ENCODE data around the gene MELTF. TPM values are rescaled to one million over a fixed set of nuclear protein-coding genes. Genes with fewer than 3 reads are reported as not detected.

Gene MELTF
- total and polyA plus RNA-seq, 3 experiments from 2014 or later: 0.36 to 3.0 (median 2.2) TPM

DNA sequence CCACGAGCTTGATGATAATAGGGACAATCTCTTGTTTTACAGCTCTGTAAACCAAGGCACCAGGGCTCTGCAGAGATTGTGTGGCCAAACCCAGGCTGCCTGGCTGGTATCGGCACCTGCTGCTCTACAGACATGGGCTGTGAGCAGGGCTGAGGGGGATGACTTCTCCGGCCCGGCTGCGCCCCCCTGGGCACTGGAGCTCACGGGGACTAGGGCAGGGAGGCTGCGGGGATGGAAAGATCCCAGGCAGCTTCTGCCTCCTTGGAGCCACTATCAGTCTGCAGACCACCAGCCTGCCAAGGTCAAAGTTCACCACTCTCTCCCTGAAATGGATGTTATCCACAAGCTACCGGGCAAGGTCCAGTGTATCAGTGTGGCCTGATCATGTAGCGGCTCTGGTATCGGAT is 39.0 kb downstream of the MELTF start:
- CTCF ChIA-PET: no interaction called here
- no peak overlapping the region for H3K4me3 Mint-ChIP-seq
- POLR2A ChIA-PET: no interaction called here
- H3K4me3 ChIP-seq (ENCODE audit: low read length): no peak overlapping the region
- no peak overlapping the region for H3K27ac Mint-ChIP-seq
- no peaks in the 10 kb centered on the region for H3K4me1 Mint-ChIP-seq
- H3K36me3 ChIP-seq (ENCODE audit: insufficient read depth, low read length): no peaks in the 10 kb centered on the region
- no peaks in the 10 kb centered on the region for H3K9me3 ChIP-seq (ENCODE audit: low read length)
- no peak overlapping the region for H3K27ac ChIP-seq (ENCODE audit: low read depth, low read length)
- H3K36me3 Mint-ChIP-seq: no peaks in the 10 kb centered on the region
- peaks cover 0 to 2% (median 0%) of the 10 kb centered on the region in 5 donors for H3K9me3 Mint-ChIP-seq
- peaks cover 0 to 10% of the 10 kb centered on the region in 2 donors for H3K27me3 Mint-ChIP-seq
- no peaks in the 10 kb centered on the region for H3K4me1 ChIP-seq (ENCODE audit: insufficient read depth, low read length)
- H3K27me3 ChIP-seq (ENCODE audit: insufficient read depth, low read length, poor library complexity, severe bottlenecking): no peaks in the 10 kb centered on the region
- peak in 1 of 5 donors; percentile 36 for DNase-seq

DNA sequence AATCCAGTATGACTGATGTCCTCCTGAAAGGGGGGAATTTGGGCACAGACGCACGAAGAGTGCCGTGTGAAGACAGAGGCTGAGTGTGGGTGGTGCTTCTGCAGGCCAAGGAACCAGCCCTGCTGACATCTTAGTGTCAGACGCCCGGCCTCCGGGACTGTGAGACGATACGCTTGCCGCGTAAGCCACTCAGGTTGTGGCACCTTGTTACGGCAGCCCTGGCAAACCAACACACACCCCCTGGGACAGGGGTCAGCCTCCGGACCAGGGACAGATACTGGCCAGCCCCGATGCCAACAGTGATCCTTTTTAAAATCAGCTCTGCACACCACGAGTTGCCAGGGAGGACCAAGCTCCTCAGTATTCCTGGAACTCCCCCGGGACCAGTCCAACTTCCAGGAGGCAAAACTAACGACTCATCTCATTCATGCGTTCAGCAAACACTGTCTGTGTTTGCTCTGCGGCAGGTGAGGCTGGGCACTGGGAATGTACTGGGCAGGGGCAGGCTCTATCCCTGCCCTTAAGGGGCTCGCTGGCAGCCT is 39.8 kb downstream of the MELTF start:
- peaks cover 3 to 15% of the 10 kb centered on the region in 2 donors for H3K27me3 Mint-ChIP-seq
- H3K27me3 ChIP-seq (ENCODE audit: insufficient read depth, low read length, poor library complexity, severe bottlenecking): no peaks in the 10 kb centered on the region
- H3K4me1 Mint-ChIP-seq: no peaks in the 10 kb centered on the region
- peak in 1 of 5 donors; percentile 46 for DNase-seq
- ChIA-PET CTCF (interaction anchor here (0.9 kb wide), 1 partner anchor 11 kb away, joined by 3 read pairs; no protein-coding TSS in a partner anchor), POLR2A (no interaction called here)
- peaks cover 0 to 2% (median 0%) of the 10 kb centered on the region in 5 donors for H3K9me3 Mint-ChIP-seq
- no peaks in the 10 kb centered on the region for H3K9me3 ChIP-seq (ENCODE audit: low read length)
- no peaks in the 10 kb centered on the region for H3K36me3 Mint-ChIP-seq
- H3K36me3 ChIP-seq (ENCODE audit: insufficient read depth, low read length): no peaks in the 10 kb centered on the region
- no peak overlapping the region for H3K27ac ChIP-seq (ENCODE audit: low read depth, low read length)
- H3K4me3 ChIP-seq (ENCODE audit: low read length): no peak overlapping the region
- no peak overlapping the region for H3K4me3 Mint-ChIP-seq
- H3K4me1 ChIP-seq (ENCODE audit: insufficient read depth, low read length): no peaks in the 10 kb centered on the region
- no peak overlapping the region for H3K27ac Mint-ChIP-seq

DNA sequence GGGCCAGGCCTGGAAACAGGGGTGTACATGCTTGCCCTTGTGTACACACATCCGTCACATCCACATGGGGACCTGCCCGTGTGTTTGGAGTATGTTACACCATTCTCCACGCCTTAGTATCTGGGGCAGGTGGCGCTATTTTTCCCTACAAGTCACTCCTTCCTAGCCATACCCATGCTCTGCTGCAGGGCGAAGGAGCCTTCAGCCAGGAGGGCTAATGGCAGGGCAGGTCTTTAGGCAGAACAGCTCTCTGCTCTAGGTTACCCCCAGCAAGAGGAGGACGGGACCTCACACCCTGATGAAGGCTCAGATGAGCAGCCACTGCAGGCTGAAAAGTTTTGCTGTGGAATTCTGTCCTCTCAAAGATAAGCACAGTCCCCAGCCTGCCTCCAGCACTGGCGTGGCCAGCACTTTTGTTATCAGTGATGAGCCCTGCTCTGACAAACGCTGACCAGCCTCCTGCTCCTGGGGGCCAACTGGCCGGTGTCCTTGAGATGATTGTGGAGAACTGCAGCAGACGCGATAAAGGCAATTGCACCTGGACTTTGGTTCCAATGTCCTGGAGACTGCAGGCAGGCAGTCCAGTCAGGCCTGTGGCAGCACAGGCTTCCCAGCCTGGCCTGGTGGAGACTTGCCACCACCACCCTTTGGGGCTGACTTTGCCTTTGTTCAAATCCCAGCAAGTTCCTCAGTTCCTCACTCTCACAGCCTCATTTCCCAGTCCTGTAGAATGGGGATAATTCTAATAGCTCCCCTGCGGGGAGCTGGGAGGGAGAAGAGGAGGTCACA is 41.2 kb downstream of the MELTF start:
- H3K27me3 Mint-ChIP-seq: peaks cover 3 to 22% of the 10 kb centered on the region in 2 donors
- no peaks in the 10 kb centered on the region for H3K36me3 ChIP-seq (ENCODE audit: insufficient read depth, low read length)
- H3K4me3 ChIP-seq (ENCODE audit: low read length): no peak overlapping the region
- peaks cover 3 to 6% (median 5%) of the 10 kb centered on the region in 5 donors for H3K9me3 Mint-ChIP-seq
- H3K27ac Mint-ChIP-seq: no peak overlapping the region
- peak in 1 of 5 donors; percentile 33 for DNase-seq
- CTCF ChIA-PET: no interaction called here
- POLR2A ChIA-PET: no interaction called here
- H3K9me3 ChIP-seq (ENCODE audit: low read length): no peaks in the 10 kb centered on the region
- no peaks in the 10 kb centered on the region for H3K4me1 Mint-ChIP-seq
- no peaks in the 10 kb centered on the region for H3K4me1 ChIP-seq (ENCODE audit: insufficient read depth, low read length)
- no peak overlapping the region for H3K27ac ChIP-seq (ENCODE audit: low read depth, low read length)
- H3K4me3 Mint-ChIP-seq: no peak overlapping the region
- H3K36me3 Mint-ChIP-seq: peaks cover 0 to 3% (median 0%) of the 10 kb centered on the region in 3 donors
- H3K27me3 ChIP-seq (ENCODE audit: insufficient read depth, low read length, poor library complexity, severe bottlenecking): no peaks in the 10 kb centered on the region

GRCh38 chr3:196987022-196987421 is 42.6 kb downstream of the MELTF start:
- Histone ChIP-seq H3K27me3 (ENCODE audit: insufficient read depth, low read length, poor library complexity, severe bottlenecking) (no peaks in the 10 kb centered on the region), H3K27ac (ENCODE audit: low read depth, low read length) (no peak overlapping the region), H3K9me3 (ENCODE audit: low read length) (no peaks in the 10 kb centered on the region), H3K4me1 (ENCODE audit: insufficient read depth, low read length) (no peaks in the 10 kb centered on the region), H3K36me3 (ENCODE audit: insufficient read depth, low read length) (no peaks in the 10 kb centered on the region), H3K4me3 (ENCODE audit: low read length) (no peak overlapping the region)
- H3K4me1 Mint-ChIP-seq: no peaks in the 10 kb centered on the region
- H3K27ac Mint-ChIP-seq: no peak overlapping the region
- POLR2A ChIA-PET: no interaction called here
- peaks cover 7 to 10% (median 9%) of the 10 kb centered on the region in 5 donors for H3K9me3 Mint-ChIP-seq
- no peak overlapping the region for H3K4me3 Mint-ChIP-seq
- peaks cover 3 to 26% of the 10 kb centered on the region in 2 donors for H3K27me3 Mint-ChIP-seq
- peaks cover 0 to 7% (median 0%) of the 10 kb centered on the region in 3 donors for H3K36me3 Mint-ChIP-seq
- DNase-seq: peak in 1 of 5 donors; percentile 3
- CTCF ChIA-PET: interaction anchor here (0.7 to 1.1 kb wide), 3 partner anchors 11 to 18 kb away, joined by 3 read pairs; no protein-coding TSS in a partner anchor

- CTCF ChIA-PET: interaction anchor here (0.7 to 1.1 kb wide), 3 partner anchors 11 to 19 kb away, joined by 3 read pairs; no protein-coding TSS in a partner anchor
- H3K9me3 ChIP-seq (ENCODE audit: low read length): no peaks in the 10 kb centered on the region
- no peak for DNase-seq
- no peak overlapping the region for H3K4me3 ChIP-seq (ENCODE audit: low read length)
- Mint-ChIP-seq H3K27ac (no peak overlapping the region), H3K4me3 (no peak overlapping the region), H3K36me3 (peaks cover 0 to 13% (median 0%) of the 10 kb centered on the region in 3 donors), H3K4me1 (no peaks in the 10 kb centered on the region), H3K27me3 (peaks cover 5 to 31% of the 10 kb centered on the region in 2 donors), H3K9me3 (peaks cover 7 to 12% (median 10%) of the 10 kb centered on the region in 5 donors)
- H3K27me3 ChIP-seq (ENCODE audit: insufficient read depth, low read length, poor library complexity, severe bottlenecking): no peaks in the 10 kb centered on the region
- no peaks in the 10 kb centered on the region for H3K36me3 ChIP-seq (ENCODE audit: insufficient read depth, low read length)
- H3K4me1 ChIP-seq (ENCODE audit: insufficient read depth, low read length): no peaks in the 10 kb centered on the region
- POLR2A ChIA-PET: no interaction called here
- H3K27ac ChIP-seq (ENCODE audit: low read depth, low read length): no peak overlapping the region
Observed at GRCh38 chr3:196985954-196986885, 43.4 kb downstream of the MELTF start.

DNA sequence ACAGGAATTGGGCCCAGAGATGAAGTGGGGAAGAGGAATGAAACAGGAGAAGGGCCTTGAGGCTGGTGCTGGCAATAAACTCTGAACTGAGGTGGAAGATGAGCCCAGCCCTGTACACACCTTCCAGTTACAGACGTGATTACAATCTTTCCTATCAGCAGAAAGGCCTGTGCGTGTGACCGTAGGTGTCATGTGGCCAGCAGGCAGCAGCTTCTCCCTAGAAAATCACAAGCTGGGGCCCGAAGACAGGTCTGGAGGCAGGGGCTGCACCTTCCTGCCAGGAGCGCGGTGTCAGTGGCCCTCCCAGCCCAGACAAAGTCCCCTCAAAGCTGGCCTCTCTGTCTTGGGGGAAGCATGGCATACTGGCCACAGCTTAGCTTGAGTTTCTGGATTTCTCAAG is 44.3 kb downstream of the MELTF start:
- H3K36me3 Mint-ChIP-seq: peaks cover 0 to 13% (median 0%) of the 10 kb centered on the region in 3 donors
- ChIA-PET CTCF (no interaction called here), POLR2A (no interaction called here)
- H3K4me1 Mint-ChIP-seq: no peaks in the 10 kb centered on the region
- no peaks in the 10 kb centered on the region for H3K36me3 ChIP-seq (ENCODE audit: insufficient read depth, low read length)
- no peak overlapping the region for H3K4me3 ChIP-seq (ENCODE audit: low read length)
- no peak overlapping the region for H3K27ac Mint-ChIP-seq
- DNase-seq: peak in 1 of 5 donors; percentile 20
- H3K4me1 ChIP-seq (ENCODE audit: insufficient read depth, low read length): no peaks in the 10 kb centered on the region
- H3K9me3 Mint-ChIP-seq: peaks cover 7 to 12% (median 10%) of the 10 kb centered on the region in 5 donors
- peaks cover 5 to 34% of the 10 kb centered on the region in 2 donors for H3K27me3 Mint-ChIP-seq
- H3K27ac ChIP-seq (ENCODE audit: low read depth, low read length): no peak overlapping the region
- no peaks in the 10 kb centered on the region for H3K27me3 ChIP-seq (ENCODE audit: insufficient read depth, low read length, poor library complexity, severe bottlenecking)
- H3K9me3 ChIP-seq (ENCODE audit: low read length): no peaks in the 10 kb centered on the region
- no peak overlapping the region for H3K4me3 Mint-ChIP-seq

- peaks cover 0 to 13% (median 0%) of the 10 kb centered on the region in 3 donors for H3K36me3 Mint-ChIP-seq
- H3K4me1 Mint-ChIP-seq: peaks cover 4 to 7% (median 6%) of the 10 kb centered on the region in 3 donors
- no peaks in the 10 kb centered on the region for H3K4me1 ChIP-seq (ENCODE audit: insufficient read depth, low read length)
- no peak for DNase-seq
- H3K9me3 ChIP-seq (ENCODE audit: low read length): no peaks in the 10 kb centered on the region
- H3K36me3 ChIP-seq (ENCODE audit: insufficient read depth, low read length): no peaks in the 10 kb centered on the region
- H3K27me3 ChIP-seq (ENCODE audit: insufficient read depth, low read length, poor library complexity, severe bottlenecking): no peaks in the 10 kb centered on the region
- H3K4me3 ChIP-seq (ENCODE audit: low read length): no peak overlapping the region
- H3K27me3 Mint-ChIP-seq: peaks cover 5 to 46% of the 10 kb centered on the region in 2 donors
- CTCF ChIA-PET: no interaction called here
- peaks cover 7 to 12% (median 10%) of the 10 kb centered on the region in 5 donors for H3K9me3 Mint-ChIP-seq
- no peak overlapping the region for H3K27ac ChIP-seq (ENCODE audit: low read depth, low read length)
- H3K27ac Mint-ChIP-seq: no peak overlapping the region
- H3K4me3 Mint-ChIP-seq: no peak overlapping the region
- POLR2A ChIA-PET: no interaction called here
Observed at GRCh38 chr3:196983186-196983585, 46.4 kb downstream of the MELTF start.

Data from CD8-positive, alpha-beta memory T cell (primary cell).